Measurements from ENCODE around the gene CCR7. TPM values are rescaled to one million over a fixed set of nuclear protein-coding genes. Genes with fewer than 3 reads are reported as not detected.
A peak's percentile ranks its signal among the peaks of the same experiment; 100 is the strongest.
"Not testable (repeated sequence)": the region's sequence is repeated elsewhere in the genome, so short reads cannot be mapped to it uniquely, and the experiment has no call there.

The CCR7 gene
- total and polyA plus RNA-seq, 11 donors = 0.09 to 2.2 (median 0.23) TPM; not detected in 3

DNA sequence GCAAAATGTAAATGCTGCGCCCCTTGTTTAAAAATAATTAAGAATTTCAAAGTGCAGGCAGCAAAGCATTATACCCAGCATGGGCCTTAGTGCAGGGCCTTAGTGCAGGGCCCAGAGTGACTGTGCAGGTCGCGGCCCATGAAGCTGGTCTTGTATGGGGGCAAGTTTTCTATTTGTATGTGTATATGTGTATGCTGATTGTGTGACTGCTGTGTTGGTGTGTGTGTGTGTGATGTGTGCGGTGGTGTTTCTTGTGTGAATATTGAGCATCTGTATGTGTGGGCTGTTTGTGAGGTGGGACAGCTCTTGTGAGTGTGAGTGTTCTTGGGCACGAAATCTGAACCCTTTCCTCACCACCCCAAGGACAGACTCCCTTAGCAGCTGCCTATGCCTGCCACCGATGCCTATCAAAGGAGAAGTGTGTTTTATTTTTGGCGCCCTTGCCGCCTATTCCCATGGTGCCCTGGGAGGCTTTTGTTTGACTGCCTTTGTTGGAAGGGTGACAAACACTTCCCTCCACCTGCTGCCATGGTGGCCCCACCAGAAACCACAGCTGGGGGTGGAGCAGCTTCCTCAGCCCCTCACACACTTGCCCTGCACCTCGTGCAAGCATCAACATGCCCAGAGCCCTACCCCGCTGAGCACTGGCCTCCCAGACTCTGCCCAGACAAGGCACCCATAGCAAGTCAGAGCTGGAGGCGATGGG, 18.0 kb downstream of the CCR7 start:
- ATAC-seq (no peak), DNase-seq (peak in 1 of 5 donors; percentile 24)
- no peak for TF ChIP-seq POLR2A (IDR thresholded peaks at IDR 0.05)
- TF ChIP-seq, protein P1, sequence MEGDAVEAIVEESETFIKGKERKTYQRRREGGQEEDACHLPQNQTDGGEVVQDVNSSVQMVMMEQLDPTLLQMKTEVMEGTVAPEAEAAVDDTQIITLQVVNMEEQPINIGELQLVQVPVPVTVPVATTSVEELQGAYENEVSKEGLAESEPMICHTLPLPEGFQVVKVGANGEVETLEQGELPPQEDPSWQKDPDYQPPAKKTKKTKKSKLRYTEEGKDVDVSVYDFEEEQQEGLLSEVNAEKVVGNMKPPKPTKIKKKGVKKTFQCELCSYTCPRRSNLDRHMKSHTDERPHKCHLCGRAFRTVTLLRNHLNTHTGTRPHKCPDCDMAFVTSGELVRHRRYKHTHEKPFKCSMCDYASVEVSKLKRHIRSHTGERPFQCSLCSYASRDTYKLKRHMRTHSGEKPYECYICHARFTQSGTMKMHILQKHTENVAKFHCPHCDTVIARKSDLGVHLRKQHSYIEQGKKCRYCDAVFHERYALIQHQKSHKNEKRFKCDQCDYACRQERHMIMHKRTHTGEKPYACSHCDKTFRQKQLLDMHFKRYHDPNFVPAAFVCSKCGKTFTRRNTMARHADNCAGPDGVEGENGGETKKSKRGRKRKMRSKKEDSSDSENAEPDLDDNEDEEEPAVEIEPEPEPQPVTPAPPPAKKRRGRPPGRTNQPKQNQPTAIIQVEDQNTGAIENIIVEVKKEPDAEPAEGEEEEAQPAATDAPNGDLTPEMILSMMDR (IDR thresholded peaks at IDR 0.05) = no peak
- no peaks in the 10 kb centered on the region for H3K27me3 ChIP-seq
- WGBS, 4 donors = 65 to 81% (median 68%) methylated on average over 8 to 11 of the region's 11 CpGs
- peak overlapping the region in 3 of 12 donors; percentile 18 to 92 (median 86) for H3K27ac ChIP-seq
- peaks cover 21 to 64% (median 49%) of the 10 kb centered on the region in 12 donors for H3K4me1 ChIP-seq
- H3K4me3 ChIP-seq = no peak overlapping the region
- intact Hi-C loops (cut with DNase I) = no loop called here
- no peaks in the 10 kb centered on the region for H3K9me3 ChIP-seq
- H3K36me3 ChIP-seq = no peaks in the 10 kb centered on the region

DNA sequence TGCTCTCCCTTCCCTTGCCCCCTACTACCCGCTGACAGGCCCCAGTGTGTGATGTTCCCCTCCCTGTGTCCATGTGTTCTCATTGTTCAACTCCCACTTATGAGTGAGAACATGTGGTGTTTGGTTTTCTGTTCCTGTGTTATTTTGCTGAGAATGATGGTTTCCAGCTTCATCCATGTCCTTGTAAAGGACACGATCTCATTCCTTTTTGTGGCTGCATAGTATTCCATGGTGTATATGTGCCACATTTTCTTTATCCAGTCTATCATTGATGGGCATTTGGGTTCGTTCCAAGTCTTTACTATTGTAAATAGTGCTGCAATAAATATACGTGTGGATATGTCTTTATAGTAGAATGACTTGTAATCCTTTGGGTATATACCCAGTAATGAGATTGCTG, 18.8 kb downstream of the CCR7 start:
- H3K36me3 ChIP-seq; H3K27ac ChIP-seq; ATAC-seq; intact Hi-C loops (cut with DNase I); H3K4me3 ChIP-seq; H3K9me3 ChIP-seq; H3K27me3 ChIP-seq: not testable (repeated sequence)
- WGBS, 4 donors = 93 to 97% (median 96%) methylated on average over 4 of the region's 4 CpGs
- peaks cover 25 to 68% (median 51%) of the 10 kb centered on the region in 12 donors for H3K4me1 ChIP-seq
- peak in 1 of 5 donors; percentile 9 for DNase-seq

DNA sequence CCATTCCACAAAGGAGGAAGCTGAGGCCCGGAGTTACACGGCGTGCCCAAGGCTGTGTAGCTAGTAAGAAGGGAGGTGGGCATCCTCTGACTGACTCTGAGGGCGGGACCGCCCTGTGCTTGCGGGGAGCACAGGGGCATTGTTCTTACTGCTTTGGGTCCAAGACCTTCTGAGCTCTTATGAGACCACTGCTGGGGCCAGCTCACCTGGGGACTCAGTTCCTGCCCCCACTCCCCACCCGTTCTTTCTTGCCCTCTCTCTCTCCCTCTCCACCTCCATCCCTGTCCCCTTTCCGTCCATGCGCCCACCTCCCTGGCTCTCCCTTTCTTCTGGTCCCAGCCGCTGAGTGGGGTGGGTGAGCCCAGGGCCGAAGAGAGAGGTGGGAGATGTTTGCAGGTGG, 19.6 kb downstream of the CCR7 start:
- ATAC-seq (no peak), DNase-seq (peak in 2 of 5 donors; percentile 11 to 12)
- WGBS, 4 donors = 95 to 96% (median 95%) methylated on average over 11 of the region's 11 CpGs
- Histone ChIP-seq H3K27ac (no peak overlapping the region), H3K4me1 (peaks cover 22 to 72% (median 52%) of the 10 kb centered on the region in 12 donors), H3K36me3 (no peaks in the 10 kb centered on the region), H3K4me3 (no peak overlapping the region), H3K27me3 (no peaks in the 10 kb centered on the region), H3K9me3 (no peaks in the 10 kb centered on the region)
- TF ChIP-seq, protein P1 (IDR thresholded peaks at IDR 0.05) = no peak
- TF ChIP-seq POLR2A (IDR thresholded peaks at IDR 0.05) = no peak
- intact Hi-C loops (cut with DNase I) = no loop called here

DNA sequence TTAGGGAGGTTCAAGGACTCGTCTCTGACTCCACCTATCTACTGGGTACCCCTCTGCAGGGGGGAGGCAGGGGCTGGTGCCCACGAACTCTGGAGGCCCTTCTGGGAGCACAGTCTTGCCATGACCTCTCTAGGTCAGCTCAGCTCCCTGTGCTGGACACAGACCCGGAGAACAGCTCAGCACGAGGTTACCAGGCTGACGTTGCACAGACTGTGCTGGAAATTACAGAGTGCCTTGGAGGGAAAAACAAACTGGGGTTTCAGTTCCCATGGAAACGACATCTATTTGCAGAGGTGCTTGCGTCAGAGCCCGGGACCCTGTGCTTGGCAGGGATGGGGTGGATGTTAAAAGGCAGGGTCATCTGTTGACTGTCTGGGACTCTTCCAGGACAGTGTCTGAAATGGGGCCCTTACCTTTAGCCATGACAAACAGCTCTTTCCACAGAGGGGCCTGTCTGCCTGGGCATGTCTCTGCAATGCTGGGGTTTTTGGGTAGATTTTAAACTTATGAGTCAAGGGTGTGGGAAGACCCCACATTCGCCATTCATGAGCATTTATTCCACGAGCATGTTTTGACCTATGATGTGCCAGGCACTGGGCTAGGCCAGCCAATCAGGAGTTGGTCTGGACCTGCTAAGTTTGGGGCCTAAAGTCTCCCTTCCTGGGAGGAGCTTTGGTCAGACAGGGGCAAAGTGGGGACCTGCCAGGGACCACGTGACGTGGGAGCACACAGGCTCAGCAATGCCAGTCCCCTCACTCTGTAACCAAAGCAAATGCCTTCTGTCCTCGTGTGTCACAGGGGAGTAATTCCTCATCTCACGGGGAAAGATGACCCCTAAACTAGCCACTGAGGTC, 22.5 kb downstream of the CCR7 start:
- TF ChIP-seq, protein P1 (IDR thresholded peaks at IDR 0.05) = no peak
- TF ChIP-seq POLR2A (IDR thresholded peaks at IDR 0.05) = no peak
- peak overlapping the region; percentile 74 to 98 (median 92) for H3K27ac ChIP-seq
- WGBS, 4 donors = 40 to 55% (median 54%) methylated on average over 14 of the region's 14 CpGs
- intact Hi-C loops (cut with DNase I) = loop anchor here in 1 of 10 donors (2.0 kb wide), 1 partner anchor 14 kb away; no protein-coding TSS in a partner anchor
- no peaks in the 10 kb centered on the region for H3K9me3 ChIP-seq
- no peaks in the 10 kb centered on the region for H3K36me3 ChIP-seq
- no peaks in the 10 kb centered on the region for H3K27me3 ChIP-seq
- peak; percentile 81 to 90 (median 83) for DNase-seq
- H3K4me1 ChIP-seq = peaks cover 29 to 73% (median 59%) of the 10 kb centered on the region in 12 donors
- peak; percentile 83 to 90 (median 88) for ATAC-seq
- H3K4me3 ChIP-seq = no peak overlapping the region
